Measurements from ENCODE around the gene EML4. TPM values are rescaled to one million over a fixed set of nuclear protein-coding genes. Genes with fewer than 3 reads are reported as not detected.

The EML4 gene
- total RNA-seq, 4 donors from 2014 or later = 11.6 to 29.8 (median 22.4) TPM

- peaks cover 1 to 31% (median 3%) of the 10 kb centered on the region in 3 donors for H3K4me1 ChIP-seq
- no peak overlapping the region for H3K27ac ChIP-seq
- DNase-seq = no peak
- no peaks in the 10 kb centered on the region for H3K9me3 ChIP-seq
- intact Hi-C loops (cut with DNase I) = no loop called here
- H3K36me3 ChIP-seq = no peaks in the 10 kb centered on the region
- no peak overlapping the region for H3K4me3 ChIP-seq
- H3K27me3 ChIP-seq = no peaks in the 10 kb centered on the region
- TF ChIP-seq CTCF (IDR thresholded peaks at IDR 0.05) = no peak
- no peak for TF ChIP-seq POLR2A (IDR thresholded peaks at IDR 0.05)
These were observed 29.3 kb downstream of the EML4 start for GRCh38 chr2:42198466-42198865.

GRCh38 chr2:42199002-42199401 is 29.8 kb downstream of the EML4 start:
- no peak for TF ChIP-seq POLR2A (IDR thresholded peaks at IDR 0.05)
- TF ChIP-seq CTCF (IDR thresholded peaks at IDR 0.05) = no peak
- DNase-seq = no peak
- H3K4me1 ChIP-seq = peaks cover 0 to 27% (median 3%) of the 10 kb centered on the region in 3 donors
- H3K27me3 ChIP-seq = no peaks in the 10 kb centered on the region
- H3K36me3 ChIP-seq = no peaks in the 10 kb centered on the region
- intact Hi-C loops (cut with DNase I) = no loop called here
- H3K4me3 ChIP-seq = no peak overlapping the region
- H3K9me3 ChIP-seq = no peaks in the 10 kb centered on the region
- H3K27ac ChIP-seq = no peak overlapping the region
- WGBS, 2 donors = 77 to 94% methylated on average over 2 of the region's 2 CpGs

GRCh38 chr2:42199626-42200025 is 30.5 kb downstream of the EML4 start:
- Histone ChIP-seq H3K4me1 (peaks cover 0 to 27% (median 3%) of the 10 kb centered on the region in 3 donors), H3K36me3 (no peaks in the 10 kb centered on the region), H3K27ac (no peak overlapping the region), H3K27me3 (no peaks in the 10 kb centered on the region), H3K9me3 (no peaks in the 10 kb centered on the region), H3K4me3 (no peak overlapping the region)
- TF ChIP-seq CTCF (IDR thresholded peaks at IDR 0.05) (no peak), POLR2A (IDR thresholded peaks at IDR 0.05) (no peak)
- intact Hi-C loops (cut with DNase I) = no loop called here
- DNase-seq = no peak
- 87 to 91% methylated on average over 5 of the region's 5 CpGs for WGBS, 2 donors

GRCh38 chr2:42200926-42201855 is 32.0 kb downstream of the EML4 start:
- 82 to 84% methylated on average over 5 of the region's 5 CpGs for WGBS, 2 donors
- intact Hi-C loops (cut with DNase I) = no loop called here
- Histone ChIP-seq H3K27ac (no peak overlapping the region), H3K36me3 (no peaks in the 10 kb centered on the region), H3K9me3 (no peaks in the 10 kb centered on the region), H3K4me1 (peaks cover 0 to 16% (median 3%) of the 10 kb centered on the region in 3 donors), H3K27me3 (no peaks in the 10 kb centered on the region), H3K4me3 (no peak overlapping the region)
- no peak for DNase-seq
- TF ChIP-seq CTCF (IDR thresholded peaks at IDR 0.05) (no peak), POLR2A (IDR thresholded peaks at IDR 0.05) (no peak)

GRCh38 chr2:42202634-42203008 is 33.5 kb downstream of the EML4 start:
- no peaks in the 10 kb centered on the region for H3K36me3 ChIP-seq
- H3K27me3 ChIP-seq = no peaks in the 10 kb centered on the region
- no peaks in the 10 kb centered on the region for H3K9me3 ChIP-seq
- DNase-seq = no peak
- peaks cover 0 to 8% (median 0%) of the 10 kb centered on the region in 3 donors for H3K4me1 ChIP-seq
- no peak overlapping the region for H3K4me3 ChIP-seq
- intact Hi-C loops (cut with DNase I) = no loop called here
- no peak overlapping the region for H3K27ac ChIP-seq
- TF ChIP-seq POLR2A (IDR thresholded peaks at IDR 0.05) (no peak), CTCF (IDR thresholded peaks at IDR 0.05) (no peak)
- WGBS, 2 donors = 100% methylated on average over 2 of the region's 2 CpGs
